ENCODE measurements around the gene CFAP46. TPM values are rescaled to one million over a fixed set of nuclear protein-coding genes. Genes with fewer than 3 reads are reported as not detected.
"Not testable (repeated sequence)": the region's sequence is repeated elsewhere in the genome, so short reads cannot be mapped to it uniquely, and the experiment has no call there.

CFAP46 gene
- total RNA-seq, 1 donor from 2014 or later = 4.4 TPM

- H3K4me1 Mint-ChIP-seq = peaks cover 13% of the 10 kb centered on the region
- H3K27ac Mint-ChIP-seq (ENCODE audit: unreplicated experiment) = no peak overlapping the region
- no peak for DNase-seq (ENCODE audit: low read depth, low spot score)
- no peak overlapping the region for H3K4me3 Mint-ChIP-seq
- TF ChIP-seq CTCF (conservative IDR thresholded peaks at IDR 0.05) = no peak
- H3K9me3 Mint-ChIP-seq = no peaks in the 10 kb centered on the region
- H3K36me3 Mint-ChIP-seq (ENCODE audit: low read depth) = no peaks in the 10 kb centered on the region
- H3K27me3 Mint-ChIP-seq (ENCODE audit: low read depth) = peaks cover 15% of the 10 kb centered on the region
Observed at GRCh38 chr10:132960071-132960472, 17.7 kb upstream of the CFAP46 start.

GRCh38 chr10:132959559-132959961 is 17.2 kb upstream of the CFAP46 start:
- no peak for TF ChIP-seq CTCF (conservative IDR thresholded peaks at IDR 0.05)
- H3K9me3 Mint-ChIP-seq = no peaks in the 10 kb centered on the region
- H3K4me1 Mint-ChIP-seq = peaks cover 13% of the 10 kb centered on the region
- H3K27ac Mint-ChIP-seq (ENCODE audit: unreplicated experiment) = no peak overlapping the region
- peaks cover 19% of the 10 kb centered on the region for H3K27me3 Mint-ChIP-seq (ENCODE audit: low read depth)
- H3K36me3 Mint-ChIP-seq (ENCODE audit: low read depth) = no peaks in the 10 kb centered on the region
- H3K4me3 Mint-ChIP-seq = no peak overlapping the region
- DNase-seq (ENCODE audit: low read depth, low spot score) = no peak

GRCh38 chr10:132958883-132959558 is 16.7 kb upstream of the CFAP46 start:
- H3K4me3 Mint-ChIP-seq = no peak overlapping the region
- peaks cover 25% of the 10 kb centered on the region for H3K27me3 Mint-ChIP-seq (ENCODE audit: low read depth)
- no peak for TF ChIP-seq CTCF (conservative IDR thresholded peaks at IDR 0.05)
- no peak for DNase-seq (ENCODE audit: low read depth, low spot score)
- no peak overlapping the region for H3K27ac Mint-ChIP-seq (ENCODE audit: unreplicated experiment)
- H3K4me1 Mint-ChIP-seq = peaks cover 13% of the 10 kb centered on the region
- H3K9me3 Mint-ChIP-seq = no peaks in the 10 kb centered on the region
- no peaks in the 10 kb centered on the region for H3K36me3 Mint-ChIP-seq (ENCODE audit: low read depth)

- no peak for DNase-seq (ENCODE audit: low read depth, low spot score)
- Mint-ChIP-seq H3K4me3 (no peak overlapping the region), H3K27me3 (ENCODE audit: low read depth) (peaks cover 27% of the 10 kb centered on the region), H3K9me3 (no peaks in the 10 kb centered on the region), H3K36me3 (ENCODE audit: low read depth) (no peaks in the 10 kb centered on the region), H3K4me1 (peaks cover 13% of the 10 kb centered on the region), H3K27ac (ENCODE audit: unreplicated experiment) (no peak overlapping the region)
- no peak for TF ChIP-seq CTCF (conservative IDR thresholded peaks at IDR 0.05)
Observed at GRCh38 chr10:132957981-132958882, 15.9 kb upstream of the CFAP46 start.

GRCh38 chr10:132957131-132957530 is 14.8 kb upstream of the CFAP46 start:
- no peak for TF ChIP-seq CTCF (conservative IDR thresholded peaks at IDR 0.05)
- H3K27ac Mint-ChIP-seq (ENCODE audit: unreplicated experiment) = no peak overlapping the region
- H3K4me1 Mint-ChIP-seq = peaks cover 5% of the 10 kb centered on the region
- no peak overlapping the region for H3K4me3 Mint-ChIP-seq
- DNase-seq (ENCODE audit: low read depth, low spot score) = no peak
- H3K9me3 Mint-ChIP-seq = no peaks in the 10 kb centered on the region
- H3K27me3 Mint-ChIP-seq (ENCODE audit: low read depth) = peaks cover 26% of the 10 kb centered on the region
- H3K36me3 Mint-ChIP-seq (ENCODE audit: low read depth) = no peaks in the 10 kb centered on the region

GRCh38 chr10:132956259-132956658 is 13.9 kb upstream of the CFAP46 start:
- H3K9me3 Mint-ChIP-seq; H3K4me3 Mint-ChIP-seq; H3K4me1 Mint-ChIP-seq; H3K36me3 Mint-ChIP-seq (ENCODE audit: low read depth); DNase-seq (ENCODE audit: low read depth, low spot score); H3K27ac Mint-ChIP-seq (ENCODE audit: unreplicated experiment): not testable (repeated sequence)
- H3K27me3 Mint-ChIP-seq (ENCODE audit: low read depth) = peaks cover 33% of the 10 kb centered on the region

Data from neural crest cell (in vitro differentiated cells).